Embryonic facial prominence (tissue), 1 donor: ENCODE data around the gene TLL2.

ENCODE experiments used
- DNase-seq: peaks from one replicate; pipeline ENCODE4 v3.0.0-alpha.2; 2016; ENCODE audit errors: extremely low spot score

The TLL2 gene

GRCh38 chr10:96421995-96422394 lies 91.7 kb downstream of the TLL2 start:
- DNase-seq = no peak

- DNase-seq = no peak
Observed at GRCh38 chr10:96420228-96421009, 93.3 kb downstream of the TLL2 start.

GRCh38 chr10:96419351-96419750 lies 94.4 kb downstream of the TLL2 start:
- no peak for DNase-seq

DNA sequence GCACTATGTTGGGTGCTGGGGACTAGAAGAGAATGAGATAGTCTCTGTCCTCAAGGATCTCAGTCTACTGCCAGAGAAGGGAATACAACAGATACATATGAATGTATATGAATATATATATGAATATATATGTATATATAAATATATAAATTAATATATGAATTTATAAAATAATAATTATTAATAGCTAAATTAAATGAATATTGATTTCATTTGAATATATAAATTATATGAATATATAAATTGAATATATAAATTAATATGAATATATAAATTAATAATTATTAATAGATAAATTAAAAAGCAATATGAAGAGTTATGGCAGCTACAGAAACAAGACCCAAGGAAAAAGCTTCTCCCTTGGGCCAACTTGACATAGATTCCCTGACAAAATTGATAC lies 95.1 kb downstream of the TLL2 start:
- DNase-seq = no peak

DNA sequence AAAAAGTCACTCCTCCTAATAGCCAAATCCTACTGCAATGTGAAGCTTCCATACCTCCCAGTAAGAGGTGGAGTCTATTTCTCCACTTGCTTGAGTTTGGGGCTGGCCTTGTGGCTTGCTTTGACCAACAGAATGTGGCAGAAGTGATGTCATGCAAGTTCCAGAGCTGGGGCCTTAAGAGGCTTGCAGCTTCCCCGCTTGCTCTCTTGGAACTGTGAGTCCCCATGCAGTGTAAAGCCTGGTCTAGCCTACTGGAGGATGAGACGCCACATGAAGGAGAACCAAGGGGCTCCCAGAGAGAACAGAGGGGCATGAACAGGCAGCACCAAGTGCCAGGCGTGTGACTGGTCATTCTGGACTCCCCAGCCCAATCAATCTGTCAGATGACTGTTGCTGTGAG lies 96.3 kb downstream of the TLL2 start:
- no peak for DNase-seq

DNA sequence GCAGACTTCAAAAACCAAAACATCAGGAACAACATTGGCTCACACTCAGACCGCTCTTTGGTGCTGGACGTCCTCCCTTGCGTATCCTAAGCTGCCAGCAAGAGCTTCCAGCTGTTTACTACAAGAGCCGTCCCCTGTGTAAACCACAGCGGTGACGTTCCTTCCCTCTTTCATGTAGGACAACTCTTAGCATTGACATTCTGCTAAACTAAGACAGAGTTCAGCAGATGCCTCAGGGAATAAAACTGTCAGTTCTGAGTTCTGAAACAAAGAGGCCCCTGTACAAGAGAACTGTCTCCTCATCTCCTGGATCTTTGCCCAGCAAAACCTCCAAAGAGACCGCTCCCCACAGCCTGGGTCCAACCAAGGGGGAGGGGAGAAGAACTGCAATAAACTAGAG lies 97.1 kb downstream of the TLL2 start:
- DNase-seq = peak; percentile 47

- no peak for DNase-seq
Observed at GRCh38 chr10:96415891-96416554, 97.7 kb downstream of the TLL2 start.

- no peak for DNase-seq
Observed at GRCh38 chr10:96415150-96415890, 98.4 kb downstream of the TLL2 start.

- DNase-seq = no peak
Observed at GRCh38 chr10:96414303-96414702, 99.4 kb downstream of the TLL2 start.

- no peak for DNase-seq
Observed at GRCh38 chr10:96413151-96413787, 100.5 kb downstream of the TLL2 start.

- DNase-seq = no peak
Observed at GRCh38 chr10:96411716-96412320, 101.9 kb downstream of the TLL2 start.

DNA sequence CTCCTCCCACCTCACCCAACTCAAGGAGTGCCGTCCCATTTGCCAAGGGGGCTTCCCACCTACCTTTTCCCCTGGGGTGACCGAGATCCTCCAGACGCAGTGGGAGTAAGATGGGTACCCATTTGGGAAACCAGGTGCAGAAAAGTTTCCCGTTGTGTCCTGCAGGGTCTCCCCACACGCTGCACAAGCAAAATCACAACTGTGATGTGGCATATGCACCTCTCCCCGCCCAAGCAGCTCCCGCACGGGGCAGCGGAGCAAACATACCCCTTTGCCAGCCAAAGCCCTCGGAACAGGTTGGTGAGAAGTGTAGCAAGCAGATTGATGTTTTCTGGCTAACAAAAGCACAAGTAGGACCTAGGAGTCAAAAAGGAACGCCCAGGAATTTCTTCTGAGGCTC lies 103.4 kb downstream of the TLL2 start:
- DNase-seq = no peak

GRCh38 chr10:96408201-96408600 lies 105.5 kb downstream of the TLL2 start:
- no peak for DNase-seq

DNA sequence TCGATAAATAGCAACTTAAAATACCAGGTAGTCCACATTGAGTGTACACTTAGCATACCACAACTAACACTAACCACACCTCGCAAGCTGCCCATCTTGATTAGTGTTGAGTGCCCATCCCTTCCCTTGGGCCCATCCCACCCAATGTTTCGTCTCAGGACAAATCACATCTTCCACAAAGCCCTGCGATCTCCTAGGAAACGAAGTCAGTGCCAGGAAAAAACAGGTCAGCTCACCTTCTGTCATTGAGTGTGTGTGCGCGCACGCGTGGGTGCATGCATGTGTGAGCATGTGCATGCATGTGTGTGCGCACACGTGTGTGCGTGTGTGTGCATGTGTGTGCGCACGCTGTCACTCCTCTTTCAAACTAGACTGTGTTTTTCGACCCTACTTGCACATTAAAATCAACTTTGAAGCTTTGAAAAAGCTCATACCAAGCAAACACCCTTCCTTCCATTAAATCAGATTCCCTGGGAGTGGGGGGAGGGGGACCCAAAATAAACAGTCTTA lies 106.1 kb downstream of the TLL2 start:
- no peak for DNase-seq

GRCh38 chr10:96406091-96406490 lies 107.6 kb downstream of the TLL2 start:
- DNase-seq = no peak

GRCh38 chr10:96402417-96403305 lies 111.1 kb downstream of the TLL2 start:
- no peak for DNase-seq

- DNase-seq = no peak
Observed at GRCh38 chr10:96401036-96401435, 112.7 kb downstream of the TLL2 start.

- DNase-seq = no peak
Observed at GRCh38 chr10:96400465-96400864, 113.3 kb downstream of the TLL2 start.

DNA sequence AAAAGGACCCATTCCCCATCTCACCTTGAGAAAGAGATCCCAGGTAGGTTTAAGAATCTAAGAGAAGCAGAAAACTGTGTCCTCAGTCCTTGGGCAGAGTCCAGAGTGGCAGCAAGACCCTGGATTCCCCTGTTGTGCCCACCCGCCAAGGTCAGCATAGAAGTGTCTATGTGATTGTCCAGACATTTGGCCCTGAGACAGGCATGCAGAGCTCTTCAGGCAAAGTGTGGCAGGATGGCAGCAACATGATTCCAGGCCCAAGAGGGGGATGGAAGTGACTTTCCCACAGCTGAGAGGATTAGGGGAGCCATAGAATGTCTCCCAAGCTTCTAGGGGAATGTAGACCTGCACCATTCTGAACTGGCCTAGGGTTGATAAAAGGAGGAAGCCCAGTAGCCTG lies 115.8 kb downstream of the TLL2 start:
- no peak for DNase-seq
